Calu3 (cell line): Measurements from ENCODE around the gene CRY2. TPM values are rescaled to one million over a fixed set of nuclear protein-coding genes. Genes with fewer than 3 reads are reported as not detected.

Source experiments
- BruUV-seq: library from RNA; stranded (reverse); fragments of 400-500 nt; replicated peaks from 2 replicates; lab custom pipeline; 2021; lab: Mats Ljungman, UMichigan
- CTCF ChIA-PET: fragments of 300-600 bp; sonication (Branson Sonifier 250); formaldehyde crosslinking; loops from one replicate; lab custom pipeline; 2022; ENCODE audit warnings: antibody characterized with exemption; lab: Charles Lee
- DNase-seq: peaks from one replicate; pipeline ENCODE4 v3.0.0; 2022
- H3K27ac Mint-ChIP-seq: one replicate; pipeline ENCODE4 v1.8.0; 2022; ENCODE audit warnings: mixed read lengths; ENCODE audit not compliant: unreplicated experiment
- H3K27me3 Mint-ChIP-seq: one replicate; pipeline ENCODE4 v1.8.0; 2022; ENCODE audit warnings: mixed read lengths; ENCODE audit not compliant: unreplicated experiment
- H3K36me3 Mint-ChIP-seq: one replicate; pipeline ENCODE4 v1.8.0; 2022; ENCODE audit warnings: mild to moderate bottlenecking, moderate library complexity, mixed read lengths; ENCODE audit not compliant: insufficient read depth, unreplicated experiment
- H3K4me1 Mint-ChIP-seq: one replicate; pipeline ENCODE4 v1.8.0; 2022; ENCODE audit warnings: mild to moderate bottlenecking, low read depth, mixed read lengths; ENCODE audit not compliant: unreplicated experiment
- H3K4me3 Mint-ChIP-seq: one replicate; pipeline ENCODE4 v1.8.0; 2022; ENCODE audit warnings: mild to moderate bottlenecking, low read depth, moderate library complexity, mixed read lengths; ENCODE audit not compliant: unreplicated experiment
- H3K9me3 Mint-ChIP-seq: one replicate; pipeline ENCODE4 v1.8.0; 2022; ENCODE audit warnings: low read depth, mixed read lengths; ENCODE audit not compliant: unreplicated experiment
- intact Hi-C: fragments of 100-400 bp; cut with micrococcal nuclease; formaldehyde crosslinking; loops from one replicate; pipeline ENCODE4 v1.10.0; 2022; ENCODE audit not compliant: unreplicated experiment
- total RNA-seq: library from RNA; stranded (reverse); gene quantifications from 2 replicates; pipeline ENCODE4 v1.2.3, GENCODE V29; 2022
- TF ChIP-seq, protein P1 (sequence below): fragments of 200-600 bp; IDR thresholded peaks from one replicate; pipeline ENCODE4 v1.8.0; 2022; ENCODE audit warnings: antibody characterized with exemption; ENCODE audit not compliant: unreplicated experiment

The CRY2 gene
- total RNA-seq, 1 experiment from 2014 or later: 14.9 TPM

- TF ChIP-seq, protein P1, sequence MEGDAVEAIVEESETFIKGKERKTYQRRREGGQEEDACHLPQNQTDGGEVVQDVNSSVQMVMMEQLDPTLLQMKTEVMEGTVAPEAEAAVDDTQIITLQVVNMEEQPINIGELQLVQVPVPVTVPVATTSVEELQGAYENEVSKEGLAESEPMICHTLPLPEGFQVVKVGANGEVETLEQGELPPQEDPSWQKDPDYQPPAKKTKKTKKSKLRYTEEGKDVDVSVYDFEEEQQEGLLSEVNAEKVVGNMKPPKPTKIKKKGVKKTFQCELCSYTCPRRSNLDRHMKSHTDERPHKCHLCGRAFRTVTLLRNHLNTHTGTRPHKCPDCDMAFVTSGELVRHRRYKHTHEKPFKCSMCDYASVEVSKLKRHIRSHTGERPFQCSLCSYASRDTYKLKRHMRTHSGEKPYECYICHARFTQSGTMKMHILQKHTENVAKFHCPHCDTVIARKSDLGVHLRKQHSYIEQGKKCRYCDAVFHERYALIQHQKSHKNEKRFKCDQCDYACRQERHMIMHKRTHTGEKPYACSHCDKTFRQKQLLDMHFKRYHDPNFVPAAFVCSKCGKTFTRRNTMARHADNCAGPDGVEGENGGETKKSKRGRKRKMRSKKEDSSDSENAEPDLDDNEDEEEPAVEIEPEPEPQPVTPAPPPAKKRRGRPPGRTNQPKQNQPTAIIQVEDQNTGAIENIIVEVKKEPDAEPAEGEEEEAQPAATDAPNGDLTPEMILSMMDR: no peak
- Mint-ChIP-seq H3K27me3 (peaks cover 29% of the 10 kb centered on the region), H3K36me3 (peaks cover 25% of the 10 kb centered on the region), H3K4me1 (peaks cover 10% of the 10 kb centered on the region), H3K4me3 (peak overlapping the region; percentile 69), H3K27ac (no peak overlapping the region), H3K9me3 (no peaks in the 10 kb centered on the region)
- no peak for DNase-seq
- intact Hi-C loops: no loop called here
- no TSS peak for BruUV-seq
- CTCF ChIA-PET: no interaction called here
Observed at GRCh38 chr11:45900916-45901617, 53.8 kb downstream of the CRY2 start.

GRCh38 chr11:45901626-45902025 lies 54.4 kb downstream of the CRY2 start:
- no peak for DNase-seq
- Mint-ChIP-seq H3K27me3 (peaks cover 29% of the 10 kb centered on the region), H3K27ac (no peak overlapping the region), H3K4me3 (no peak overlapping the region), H3K9me3 (no peaks in the 10 kb centered on the region), H3K36me3 (peaks cover 26% of the 10 kb centered on the region), H3K4me1 (peaks cover 10% of the 10 kb centered on the region)
- BruUV-seq: no TSS peak
- TF ChIP-seq, protein P1: no peak
- CTCF ChIA-PET: no interaction called here
- intact Hi-C loops: no loop called here

DNA sequence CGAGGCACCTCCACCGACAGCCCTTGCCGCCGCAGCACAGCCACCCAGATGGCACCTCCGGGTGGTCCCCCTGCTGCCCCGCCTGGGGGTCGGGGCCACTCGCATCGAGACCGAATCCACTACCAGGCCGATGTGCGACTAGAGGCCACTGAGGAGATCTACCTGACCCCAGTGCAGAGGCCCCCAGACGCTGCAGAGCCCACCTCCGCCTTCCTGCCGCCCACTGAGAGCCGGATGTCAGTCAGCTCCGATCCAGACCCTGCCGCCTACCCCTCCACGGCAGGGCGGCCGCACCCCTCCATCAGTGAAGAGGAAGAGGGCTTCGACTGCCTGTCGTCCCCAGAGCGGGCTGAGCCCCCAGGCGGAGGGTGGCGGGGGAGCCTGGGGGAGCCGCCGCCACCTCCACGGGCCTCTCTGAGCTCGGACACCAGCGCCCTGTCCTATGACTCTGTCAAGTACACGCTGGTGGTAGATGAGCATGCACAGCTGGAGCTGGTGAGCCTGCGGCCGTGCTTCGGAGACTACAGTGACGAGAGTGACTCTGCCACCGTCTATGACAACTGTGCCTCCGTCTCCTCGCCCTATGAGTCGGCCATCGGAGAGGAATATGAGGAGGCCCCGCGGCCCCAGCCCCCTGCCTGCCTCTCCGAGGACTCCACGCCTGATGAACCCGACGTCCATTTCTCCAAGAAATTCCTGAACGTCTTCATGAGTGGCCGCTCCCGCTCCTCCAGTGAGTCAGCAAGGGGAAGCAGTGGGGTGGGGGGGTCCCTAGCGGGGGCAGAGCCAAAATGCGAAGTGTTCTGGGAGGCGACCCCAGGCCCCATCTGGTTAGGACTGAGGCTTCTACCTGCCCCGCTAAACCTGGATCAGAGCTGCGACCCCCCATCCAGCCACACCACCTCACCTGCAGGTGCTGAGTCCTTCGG lies 55.4 kb downstream of the CRY2 start:
- no TSS peak for BruUV-seq
- H3K36me3 Mint-ChIP-seq: peaks cover 36% of the 10 kb centered on the region
- CTCF ChIA-PET: interaction anchor here (0.6 kb wide), 1 partner anchor 65 kb away, joined by 3 read pairs; no protein-coding TSS in a partner anchor

DNA sequence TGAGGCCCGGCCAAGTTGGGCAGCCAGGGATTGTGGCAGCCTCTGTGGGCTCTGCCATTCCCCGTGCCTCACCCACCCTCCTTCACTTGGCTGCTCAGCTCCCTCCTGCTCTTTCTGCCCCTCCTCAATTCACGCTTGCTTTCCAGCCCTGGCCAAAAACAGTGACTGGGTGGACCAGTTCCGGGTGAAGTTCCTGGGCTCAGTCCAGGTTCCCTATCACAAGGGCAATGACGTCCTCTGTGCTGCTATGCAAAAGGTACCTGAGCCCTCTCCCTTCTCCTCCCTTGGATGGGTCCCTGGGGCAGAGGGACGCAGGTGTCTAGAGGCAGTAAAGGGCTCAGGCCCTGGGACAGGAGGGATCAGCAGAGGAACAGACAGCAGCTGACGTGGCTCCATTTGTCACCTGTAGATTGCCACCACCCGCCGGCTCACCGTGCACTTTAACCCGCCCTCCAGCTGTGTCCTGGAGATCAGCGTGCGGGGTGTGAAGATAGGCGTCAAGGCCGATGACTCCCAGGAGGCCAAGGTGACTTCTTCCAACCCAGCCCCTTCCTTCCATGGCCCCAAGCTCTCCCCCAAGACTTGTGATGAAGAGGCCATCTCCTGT lies 57.1 kb downstream of the CRY2 start:
- CTCF ChIA-PET: no interaction called here

More for the DNA sequence above, 55.4 kb downstream of the CRY2 start:
- Mint-ChIP-seq H3K4me3 (no peak overlapping the region), H3K27me3 (peaks cover 25% of the 10 kb centered on the region), H3K27ac (no peak overlapping the region), H3K9me3 (no peaks in the 10 kb centered on the region), H3K4me1 (peaks cover 10% of the 10 kb centered on the region)
- intact Hi-C loops: no loop called here
- no peak for DNase-seq
- TF ChIP-seq, protein P1: no peak

More for the DNA sequence above, 57.1 kb downstream of the CRY2 start:
- no TSS peak for BruUV-seq
- H3K9me3 Mint-ChIP-seq: no peaks in the 10 kb centered on the region
- intact Hi-C loops: no loop called here
- TF ChIP-seq, protein P1: no peak
- no peak overlapping the region for H3K4me3 Mint-ChIP-seq
- H3K27me3 Mint-ChIP-seq: peaks cover 18% of the 10 kb centered on the region
- peaks cover 10% of the 10 kb centered on the region for H3K4me1 Mint-ChIP-seq
- H3K36me3 Mint-ChIP-seq: peaks cover 26% of the 10 kb centered on the region
- DNase-seq: no peak
- H3K27ac Mint-ChIP-seq: no peak overlapping the region
